ENCODE results near the gene COL23A1.

DNA sequence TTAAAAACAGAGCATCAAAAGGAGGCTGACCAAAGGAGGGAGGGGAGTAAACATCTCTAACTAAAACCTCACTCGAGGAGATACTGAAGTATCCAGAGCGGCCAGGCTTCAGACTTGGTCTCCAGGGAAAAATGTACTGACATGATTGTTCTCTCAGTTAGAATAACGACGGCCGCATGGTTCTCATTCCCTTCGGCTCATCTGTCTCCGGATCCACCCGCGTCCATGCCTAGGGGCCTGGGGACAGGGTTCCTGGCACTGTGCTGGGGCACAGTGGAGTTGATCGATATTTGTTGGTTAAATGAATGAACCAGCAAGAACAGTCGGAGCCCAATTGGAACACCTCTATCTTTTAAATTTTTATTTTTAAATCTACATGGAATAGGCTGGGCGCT lies 190.5 kb downstream of the COL23A1 start:
- no peak for TF ChIP-seq ZNF396 (CRISPR knock-in tag; IDR thresholded peaks at IDR 0.05; ENCODE audit: borderline replicate concordance)
- TF ChIP-seq ATF3 (CRISPR knock-in tag; conservative IDR thresholded peaks at IDR 0.05), result no peak
- TF ChIP-seq, protein P1, sequence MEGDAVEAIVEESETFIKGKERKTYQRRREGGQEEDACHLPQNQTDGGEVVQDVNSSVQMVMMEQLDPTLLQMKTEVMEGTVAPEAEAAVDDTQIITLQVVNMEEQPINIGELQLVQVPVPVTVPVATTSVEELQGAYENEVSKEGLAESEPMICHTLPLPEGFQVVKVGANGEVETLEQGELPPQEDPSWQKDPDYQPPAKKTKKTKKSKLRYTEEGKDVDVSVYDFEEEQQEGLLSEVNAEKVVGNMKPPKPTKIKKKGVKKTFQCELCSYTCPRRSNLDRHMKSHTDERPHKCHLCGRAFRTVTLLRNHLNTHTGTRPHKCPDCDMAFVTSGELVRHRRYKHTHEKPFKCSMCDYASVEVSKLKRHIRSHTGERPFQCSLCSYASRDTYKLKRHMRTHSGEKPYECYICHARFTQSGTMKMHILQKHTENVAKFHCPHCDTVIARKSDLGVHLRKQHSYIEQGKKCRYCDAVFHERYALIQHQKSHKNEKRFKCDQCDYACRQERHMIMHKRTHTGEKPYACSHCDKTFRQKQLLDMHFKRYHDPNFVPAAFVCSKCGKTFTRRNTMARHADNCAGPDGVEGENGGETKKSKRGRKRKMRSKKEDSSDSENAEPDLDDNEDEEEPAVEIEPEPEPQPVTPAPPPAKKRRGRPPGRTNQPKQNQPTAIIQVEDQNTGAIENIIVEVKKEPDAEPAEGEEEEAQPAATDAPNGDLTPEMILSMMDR (IDR thresholded peaks at IDR 0.05), result no peak
- TF ChIP-seq ZBTB43 (CRISPR knock-in tag; IDR thresholded peaks at IDR 0.05), result no peak
- TF ChIP-seq GRHL2 (CRISPR knock-in tag; IDR thresholded peaks at IDR 0.05; ENCODE audit: insufficient replicate concordance, severe bottlenecking), result no peak
- TF ChIP-seq, protein P2, sequence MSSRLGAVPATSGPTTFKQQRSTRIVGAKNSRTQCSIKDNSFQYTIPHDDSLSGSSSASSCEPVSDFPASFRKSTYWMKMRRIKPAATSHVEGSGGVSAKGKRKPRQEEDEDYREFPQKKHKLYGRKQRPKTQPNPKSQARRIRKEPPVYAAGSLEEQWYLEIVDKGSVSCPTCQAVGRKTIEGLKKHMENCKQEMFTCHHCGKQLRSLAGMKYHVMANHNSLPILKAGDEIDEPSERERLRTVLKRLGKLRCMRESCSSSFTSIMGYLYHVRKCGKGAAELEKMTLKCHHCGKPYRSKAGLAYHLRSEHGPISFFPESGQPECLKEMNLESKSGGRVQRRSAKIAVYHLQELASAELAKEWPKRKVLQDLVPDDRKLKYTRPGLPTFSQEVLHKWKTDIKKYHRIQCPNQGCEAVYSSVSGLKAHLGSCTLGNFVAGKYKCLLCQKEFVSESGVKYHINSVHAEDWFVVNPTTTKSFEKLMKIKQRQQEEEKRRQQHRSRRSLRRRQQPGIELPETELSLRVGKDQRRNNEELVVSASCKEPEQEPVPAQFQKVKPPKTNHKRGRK (CRISPR knock-in tag; IDR thresholded peaks at IDR 0.05; ENCODE audit: borderline replicate concordance), result no peak
